K562 (cell line): Measurements from ENCODE around the gene PXN. TPM values are rescaled to one million over a fixed set of nuclear protein-coding genes. Genes with fewer than 3 reads are reported as not detected.

ENCODE experiments used
- CREB1 ChIP-seq, 2 experiments: sonication (generic) in 1 of 2; formaldehyde crosslinking in 1 of 2; IDR thresholded peaks; 2 replicates each; pipeline versions ENCODE4 v1.6.1 to v1.8.0; 2012 to 2022; ENCODE audit warnings: inconsistent platforms in 1 of 2, mild to moderate bottlenecking in 1 of 2, missing genetic modification reagents in 1 of 2, moderate library complexity in 1 of 2
- FOXJ3 ChIP-seq: sonication (generic); formaldehyde crosslinking; IDR thresholded peaks from 2 replicates; pipeline ENCODE4 v1.4.0; 2020; ENCODE audit warnings: mild to moderate bottlenecking, missing genetic modification reagents
- GATAD2B ChIP-seq: fragments of 450-650 bp; IDR thresholded peaks from 2 replicates; pipeline ENCODE4 v1.6.1; 2017; ENCODE audit warnings: mild to moderate bottlenecking, borderline replicate concordance
- PATZ1 ChIP-seq: fragments of 250-450 bp; sonication (Bioruptor Pico); IDR thresholded peaks from 2 replicates; pipeline ENCODE4 v1.5.0; 2020; ENCODE audit warnings: mild to moderate bottlenecking, borderline replicate concordance
- ZNF143 ChIP-seq: sonication (generic); formaldehyde crosslinking; IDR thresholded peaks from 2 replicates; pipeline ENCODE4 v1.9.0; 2022; ENCODE audit warnings: mild to moderate bottlenecking, missing genetic modification reagents
- ZNF449 ChIP-seq: fragments of 250-450 bp; sonication (Bioruptor Pico); IDR thresholded peaks from 2 replicates; pipeline ENCODE4 v1.8.0; 2022; ENCODE audit warnings: moderate library complexity, mild to moderate bottlenecking, inconsistent platforms
- ZNF778 ChIP-seq: fragments of 450-650 bp; formaldehyde crosslinking; IDR thresholded peaks from 2 replicates; pipeline ENCODE4 v1.4.0; 2020; ENCODE audit warnings: mild to moderate bottlenecking, moderate library complexity
- polyA plus RNA-seq, 8 experiments: library from polyadenylated mRNA; depleted of rRNA in 4 of 8; stranded (reverse) in 5 of 8; unstranded in 3 of 8; fragments of >200 nt; fragmentation: Nextera tagmentation in 2 of 8; fragmentation: Illumina TruSeq in 1 of 8; extraction: Ambion mirVana in 2 of 8; extraction: Trizol in 1 of 8; gene quantifications; 2 replicates each; pipeline versions ENCODE4 v1.2.1 to v1.2.3, GENCODE V29; 2011 to 2014; ENCODE audit warnings: inconsistent platforms in 1 of 8, missing spikeins in 1 of 8
- total RNA-seq, 7 experiments: library from RNA; depleted of rRNA in 6 of 7; stranded (reverse); fragments of >200 nt in 6 of 7; fragmentation: Illumina TruSeq in 2 of 7; extraction: Trizol in 2 of 7; gene quantifications; 2 replicates each; pipeline versions ENCODE4 v1.2.1 to v1.2.3, GENCODE V29; 2011 to 2021; ENCODE audit warnings: low replicate concordance in 1 of 7

Gene PXN
- total and polyA plus RNA-seq, 9 of the 15 experiments (the other 6 are each of a cell fraction or from before 2014, with no cell fraction given) = 4.0 to 74.1 (median 18.6) TPM

- TF ChIP-seq FOXJ3 (no peak), GATAD2B (0 out of 2 replicates have a peak, but pooled peaks have one; percentile 12), ZNF449 (CRISPR knock-in tag) (no peak), ZNF143 (CRISPR knock-in tag) (0 out of 2 replicates have a peak, but pooled peaks have one; percentile 13), PATZ1 (CRISPR knock-in tag) (no peak), CREB1 (IDR thresholded peaks at IDR 0.05) (no peak), CREB1 (CRISPR knock-in tag; IDR thresholded peaks at IDR 0.05) (no peak), ZNF778 (CRISPR knock-in tag) (no peak)
These were observed 35.1 kb downstream of the PXN start (continued) for GRCh38 chr12:120230326-120230973.
